NCI-H1105 (cell line): ENCODE results near the gene FOXO1.

ENCODE experiments used
- DNase-seq: peaks from one replicate; lab custom pipeline; 2025; lab: John Stamatoyannopoulos, UW

Gene FOXO1

DNA sequence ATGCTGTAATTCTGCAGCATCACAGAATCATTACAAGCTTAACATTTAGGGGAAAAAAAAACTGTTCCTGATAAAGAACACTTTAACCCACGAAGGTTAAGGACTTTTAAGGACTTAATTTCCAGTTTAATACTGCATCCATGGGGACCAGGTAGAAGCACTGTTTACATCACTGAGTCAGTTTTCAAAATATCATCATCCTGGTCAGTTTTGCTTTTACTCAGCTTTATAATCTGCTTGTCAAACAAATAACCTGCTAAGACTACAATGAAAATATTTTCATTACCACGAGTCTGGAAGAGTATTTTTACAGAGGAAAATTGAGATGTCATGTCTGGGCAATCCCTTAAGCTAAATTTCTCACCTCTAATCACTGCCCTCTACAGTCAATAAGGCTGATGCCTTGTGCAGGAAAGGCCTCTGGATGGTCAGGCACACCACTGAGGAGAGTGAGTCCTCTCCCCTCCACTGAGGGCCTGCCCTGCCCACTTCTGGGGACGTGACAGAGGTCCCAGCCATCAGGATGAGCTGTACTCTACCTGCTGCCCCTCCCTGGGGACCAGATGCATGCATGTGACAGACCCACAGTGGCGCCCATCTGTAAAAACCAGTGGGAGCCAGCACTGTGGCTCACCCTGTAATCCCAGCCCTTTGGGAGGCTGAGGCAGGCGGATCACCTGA is 31.0 kb downstream of the FOXO1 start:
- DNase-seq, result no peak

DNA sequence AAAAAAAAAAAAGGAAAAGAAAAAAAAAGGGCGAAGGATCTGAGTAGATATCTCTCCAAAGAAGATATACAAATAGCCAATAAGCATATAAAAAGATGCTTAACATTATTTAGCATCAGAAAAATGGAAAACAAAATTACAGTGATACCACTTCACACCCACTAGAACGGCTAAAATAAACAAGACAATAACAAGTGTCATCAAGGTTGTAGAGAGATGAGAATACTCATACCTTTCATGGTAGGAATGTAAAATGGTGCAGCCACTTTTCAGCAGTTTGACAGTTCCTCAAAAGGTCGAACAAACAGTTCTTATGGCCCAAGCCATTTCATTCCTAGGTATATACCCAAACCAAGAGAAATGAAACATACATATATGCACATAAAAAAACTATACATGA is 33.5 kb downstream of the FOXO1 start:
- no peak for DNase-seq

DNA sequence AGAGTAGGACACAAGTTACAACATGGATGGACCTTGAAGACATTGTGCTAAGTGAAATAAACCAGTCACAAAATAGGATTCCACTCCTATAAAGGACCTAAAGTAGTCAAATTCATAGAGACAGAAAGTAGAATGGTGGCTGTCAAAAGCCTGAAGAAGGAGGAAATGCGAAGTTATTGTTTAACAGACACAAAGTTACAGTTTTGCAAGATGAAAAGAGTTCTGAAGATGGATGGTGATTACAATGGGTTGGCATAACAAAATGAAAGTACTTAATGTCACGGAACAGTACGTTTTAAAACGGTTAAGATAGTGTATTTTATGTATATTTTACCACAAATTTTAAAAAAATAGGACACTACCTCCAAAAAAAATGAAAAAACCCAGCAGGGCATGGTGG is 34.8 kb downstream of the FOXO1 start:
- DNase-seq, result no peak

DNA sequence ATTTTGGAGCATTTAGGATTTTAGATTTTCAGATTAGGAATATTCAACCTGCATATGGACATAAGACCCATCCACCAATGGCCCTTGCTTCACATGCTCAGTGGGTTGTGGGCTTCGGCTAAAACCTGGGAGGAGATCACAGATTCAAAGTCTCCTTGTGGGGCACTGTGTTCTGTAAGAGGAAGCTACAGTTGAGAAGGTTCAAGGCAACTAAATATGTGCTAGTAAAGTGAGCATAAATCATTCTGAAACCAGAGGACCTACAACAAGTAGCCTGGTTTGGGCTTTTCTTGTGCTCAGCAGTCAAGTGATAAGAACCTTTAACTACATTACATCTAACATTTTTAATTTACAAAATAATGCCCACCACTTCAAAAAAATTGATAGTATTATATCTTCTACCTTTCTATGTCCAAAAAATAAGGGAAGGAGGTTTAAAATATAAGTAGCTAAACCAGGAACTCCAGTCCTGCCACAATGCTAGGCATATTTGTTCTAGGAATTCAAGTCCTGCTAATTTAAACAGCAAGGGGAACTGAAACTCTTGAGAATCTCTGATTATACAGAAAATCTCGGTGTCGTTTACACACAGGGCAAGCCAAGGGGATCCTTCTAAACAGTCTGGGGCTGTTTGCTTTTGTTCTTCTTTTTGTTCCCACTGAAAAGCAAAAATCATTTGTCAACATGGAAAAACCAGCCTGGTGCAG is 36.6 kb downstream of the FOXO1 start:
- DNase-seq, result no peak

DNA sequence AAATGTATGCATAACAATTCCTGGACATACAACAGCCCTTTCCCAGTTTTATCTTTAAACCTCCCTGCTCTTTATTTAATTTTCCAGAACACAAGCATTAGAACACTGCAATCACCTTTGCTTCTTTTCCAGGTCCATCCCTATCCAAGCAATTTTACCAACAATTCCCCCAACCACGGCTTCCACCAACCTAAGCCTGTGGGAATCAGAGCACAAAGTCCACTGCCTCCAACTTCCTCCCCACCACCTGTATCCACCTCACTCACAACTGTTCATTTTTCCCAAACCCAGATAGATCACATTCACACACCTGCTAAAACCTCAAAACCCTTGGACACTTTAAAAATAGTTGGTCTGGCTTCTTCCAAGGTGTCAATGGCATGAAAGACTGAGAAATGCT is 39.5 kb downstream of the FOXO1 start:
- no peak for DNase-seq

DNA sequence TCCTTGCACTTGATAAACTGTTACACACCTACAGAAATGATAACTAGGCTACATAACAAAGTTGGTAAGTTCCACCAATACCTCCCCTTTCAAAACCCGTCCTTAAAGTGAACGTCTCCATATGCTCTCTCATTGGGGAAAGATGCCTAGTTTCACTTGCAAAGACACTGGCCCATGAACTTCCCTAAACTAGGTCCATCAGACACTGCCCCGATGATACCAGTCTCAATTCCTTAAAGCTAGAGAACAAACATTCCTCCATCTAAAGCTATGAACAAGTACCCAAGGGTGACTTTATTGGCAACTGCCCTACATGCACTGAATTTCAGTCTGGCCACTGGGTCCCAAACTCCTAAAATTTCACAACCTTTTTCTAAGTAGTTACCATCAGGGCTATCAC is 39.9 kb downstream of the FOXO1 start:
- DNase-seq, result no peak

DNA sequence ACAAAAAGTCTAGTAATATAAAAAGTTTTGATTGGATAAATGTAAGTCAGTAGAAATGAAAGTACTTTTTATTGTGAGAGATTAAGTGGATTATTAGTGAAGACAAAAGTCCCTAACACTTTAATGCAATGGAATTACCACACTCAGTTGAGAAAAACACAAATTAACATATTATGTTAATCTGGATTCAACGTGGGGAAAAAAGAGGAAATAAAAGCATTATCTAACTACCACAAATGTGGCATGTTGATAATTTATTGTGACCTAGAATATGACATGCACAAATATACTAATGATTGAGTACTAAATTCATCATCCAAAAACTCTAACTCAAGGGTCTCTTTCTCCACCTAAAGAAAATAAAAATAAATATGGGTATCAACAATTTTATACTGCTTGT is 41.5 kb downstream of the FOXO1 start:
- DNase-seq, result no peak

DNA sequence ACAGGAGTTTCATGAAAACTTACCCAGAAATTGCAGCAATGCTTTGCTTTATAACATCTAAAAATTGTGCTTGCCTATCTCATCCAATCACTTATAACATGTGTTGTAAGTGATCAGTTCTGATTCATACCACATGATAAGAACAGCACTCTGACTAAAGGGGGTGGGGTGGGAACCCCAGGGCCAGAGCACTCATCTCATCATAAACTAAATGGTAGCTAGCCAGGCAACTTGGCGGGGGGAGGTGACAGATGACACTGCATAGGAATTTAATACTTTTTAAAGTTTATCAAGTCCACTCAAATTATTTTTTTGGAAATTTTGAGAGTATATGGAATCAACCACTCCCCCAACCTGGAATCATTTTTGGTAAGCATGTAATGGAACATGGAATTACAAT is 42.1 kb downstream of the FOXO1 start:
- no peak for DNase-seq

DNA sequence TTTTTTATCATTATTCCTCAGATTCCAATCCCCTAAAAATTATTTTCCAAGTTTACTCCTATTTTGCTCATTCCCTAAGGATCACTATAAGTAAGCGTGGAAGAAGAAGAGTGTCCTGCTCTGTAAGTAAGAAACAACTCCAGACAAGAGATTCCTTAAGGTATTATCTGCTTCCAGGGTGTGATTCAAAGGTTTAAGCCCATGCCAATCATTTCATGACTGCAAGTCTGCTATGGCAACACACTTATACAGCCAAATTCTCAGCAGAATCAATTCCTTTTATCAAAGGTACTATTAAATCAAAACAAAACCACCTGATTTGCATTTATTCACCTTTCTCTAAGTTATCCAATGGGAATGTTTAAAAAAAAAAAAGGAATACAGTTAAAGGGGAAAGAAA is 43.7 kb downstream of the FOXO1 start:
- DNase-seq, result no peak

DNA sequence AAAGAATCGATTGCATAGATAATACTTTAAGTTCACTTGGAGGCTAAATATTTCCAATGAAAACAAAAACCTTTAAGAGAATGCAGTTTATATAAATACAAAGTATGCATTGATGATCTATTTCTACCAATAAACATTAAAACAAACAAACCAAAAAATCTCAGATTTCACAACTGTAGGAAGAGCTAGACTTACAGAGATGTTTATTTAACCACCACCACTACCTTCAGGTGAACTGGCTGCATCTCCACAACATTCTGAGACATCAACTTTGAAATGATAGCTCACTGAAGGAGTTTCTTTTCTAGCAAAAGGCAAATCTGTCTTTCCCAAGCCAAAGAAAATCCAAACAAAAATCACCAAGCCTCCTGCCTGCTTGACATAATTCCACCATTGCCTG is 44.2 kb downstream of the FOXO1 start:
- no peak for DNase-seq

DNA sequence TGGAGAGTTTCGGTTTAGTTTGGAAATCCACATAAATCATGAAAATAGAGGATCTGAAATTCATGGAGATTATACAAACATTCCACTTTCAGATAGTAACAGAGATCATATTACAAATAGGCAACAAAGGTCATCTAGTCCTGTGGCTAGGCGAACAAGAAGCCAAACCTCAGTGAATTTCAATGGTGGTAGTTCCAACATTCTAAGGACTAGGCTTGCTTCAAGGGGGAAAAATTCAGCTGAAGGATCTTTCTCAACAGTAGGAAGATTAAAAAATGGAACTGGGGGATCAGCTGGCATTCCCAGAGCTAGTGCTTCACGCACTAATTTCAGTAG is 47.0 kb downstream of the FOXO1 start:
- no peak for DNase-seq

DNA sequence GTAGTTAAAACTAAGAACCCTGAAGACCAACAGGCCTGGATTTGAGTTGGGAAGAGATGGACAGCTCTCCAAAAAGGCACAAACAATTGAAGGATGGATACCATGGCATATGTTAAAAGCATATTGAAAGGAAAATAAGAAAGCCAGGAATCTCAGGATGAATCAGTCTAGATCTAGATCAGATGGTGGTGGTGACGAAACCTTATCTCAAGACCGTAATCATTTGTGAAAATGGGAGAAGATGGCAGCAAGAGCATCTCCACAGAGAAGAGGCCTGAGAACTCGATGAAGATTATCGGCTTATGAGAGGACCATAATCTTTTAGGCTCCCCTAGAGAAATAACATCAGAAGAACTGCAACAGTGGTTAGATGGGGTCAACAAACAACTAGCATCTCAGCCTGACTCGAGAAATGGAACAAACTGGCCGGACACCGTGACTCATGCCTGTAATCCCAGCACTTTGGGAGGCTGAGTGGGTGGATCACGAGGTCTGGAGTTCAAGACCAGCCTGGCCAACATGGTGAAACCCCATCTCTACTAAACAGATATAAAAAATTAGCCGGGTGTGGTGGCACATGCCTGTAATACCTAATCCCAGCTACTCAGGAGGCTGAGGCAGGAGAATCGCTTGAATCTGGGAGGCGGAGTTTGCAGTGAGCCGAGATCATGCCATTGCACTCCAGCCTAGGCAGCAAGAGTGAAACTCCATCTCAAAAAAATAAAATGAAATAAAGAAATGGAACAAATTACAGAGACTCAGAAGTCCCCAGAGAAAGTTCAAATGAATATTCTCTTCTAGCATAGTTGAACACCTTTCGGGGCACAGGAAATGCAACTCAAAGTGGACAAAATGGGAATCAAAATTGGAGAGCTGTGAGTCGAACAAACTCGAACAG is 47.6 kb downstream of the FOXO1 start:
- no peak for DNase-seq

DNA sequence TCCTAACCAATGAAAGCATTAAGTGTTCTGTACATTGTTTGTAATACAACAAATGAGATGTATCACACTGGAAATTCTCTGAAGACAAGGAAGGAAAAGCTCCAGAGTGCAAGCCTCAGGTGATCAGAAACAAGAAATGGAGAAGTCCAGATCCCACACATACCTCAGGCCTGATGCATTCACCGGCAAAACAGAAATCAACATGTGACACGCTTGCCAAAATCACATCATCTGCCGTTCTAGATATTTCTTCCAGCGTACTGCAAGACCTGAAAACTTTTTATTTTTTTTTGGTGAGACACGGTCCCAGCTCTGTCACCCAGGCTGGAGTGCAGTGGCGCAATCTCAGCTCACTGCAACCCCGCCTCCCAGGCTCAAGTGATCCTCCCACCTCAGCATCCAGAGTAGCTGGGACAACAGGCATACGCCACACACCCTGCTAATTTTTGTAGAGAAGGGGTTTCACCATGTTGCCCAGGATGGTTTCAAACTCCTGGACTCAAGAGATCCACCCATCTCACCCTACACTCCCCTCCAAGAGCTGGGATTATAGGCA is 48.6 kb downstream of the FOXO1 start:
- no peak for DNase-seq

DNA sequence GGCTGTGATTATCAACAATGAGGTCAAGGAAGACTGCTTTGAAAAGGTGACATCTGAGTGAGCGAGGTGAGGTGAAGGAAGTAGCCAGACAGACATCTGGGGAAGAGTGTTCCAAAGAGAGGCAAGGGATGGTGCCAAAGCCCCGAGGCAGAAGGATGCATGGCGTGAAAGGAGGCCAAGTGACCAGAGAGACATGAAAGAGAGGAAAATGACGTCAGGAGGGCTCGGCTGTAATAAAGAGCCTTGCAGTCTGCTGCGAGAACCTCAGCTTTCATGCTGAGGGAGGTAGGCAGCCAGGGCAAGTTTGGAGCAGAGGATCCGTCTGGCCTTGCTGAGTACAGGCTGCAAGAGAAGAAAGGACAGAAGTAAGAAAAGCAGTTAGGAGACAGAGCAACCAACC is 50.8 kb downstream of the FOXO1 start:
- no peak for DNase-seq

DNA sequence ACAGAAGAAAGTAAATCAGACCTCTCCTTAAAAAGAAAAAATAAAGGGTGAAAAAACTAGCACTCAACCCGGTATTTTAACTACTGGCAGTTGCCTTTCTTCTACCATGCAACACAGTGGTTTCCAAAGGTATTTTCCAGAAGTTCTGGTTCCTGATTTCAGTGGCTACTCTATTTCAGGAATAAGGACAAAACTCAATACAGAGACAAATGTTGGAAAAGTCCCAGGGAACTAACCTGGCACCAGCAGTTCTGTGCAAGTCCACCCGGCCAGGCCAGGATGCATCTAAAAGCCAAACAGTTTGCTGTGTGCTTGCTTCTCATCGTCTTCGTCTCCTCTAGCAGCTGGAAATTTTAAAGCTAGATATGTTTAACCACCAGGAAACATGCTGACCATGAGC is 52.5 kb downstream of the FOXO1 start:
- no peak for DNase-seq

DNA sequence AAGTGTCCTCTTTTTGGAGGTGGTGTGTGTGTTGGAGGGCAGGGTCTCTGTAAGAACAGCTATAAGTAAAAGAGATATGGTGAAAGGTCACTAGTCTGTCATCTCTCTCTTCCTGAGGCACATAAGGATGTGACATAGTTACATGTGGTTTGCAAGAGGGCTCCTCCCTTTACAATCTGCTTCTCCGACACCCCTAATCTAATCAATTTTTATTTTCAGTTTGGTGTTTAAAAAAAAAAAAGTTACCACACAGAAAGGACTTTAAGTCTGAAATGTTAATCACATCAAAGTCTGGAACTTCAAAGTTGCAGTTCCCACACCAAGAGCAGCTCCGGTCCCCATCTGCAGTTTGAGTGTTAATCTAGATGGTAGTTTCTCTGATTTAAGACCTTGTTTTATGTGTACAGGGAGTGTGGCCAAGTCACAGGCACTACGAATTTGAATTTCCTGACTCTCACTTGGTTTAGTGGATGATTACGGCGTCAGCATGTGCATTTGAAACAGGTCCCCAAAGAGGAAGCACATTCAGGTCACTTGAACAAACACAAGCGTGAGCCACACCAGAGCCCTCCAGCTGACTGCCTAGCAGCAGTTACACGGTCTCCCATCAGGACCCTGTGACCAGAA is 53.1 kb downstream of the FOXO1 start:
- no peak for DNase-seq

DNA sequence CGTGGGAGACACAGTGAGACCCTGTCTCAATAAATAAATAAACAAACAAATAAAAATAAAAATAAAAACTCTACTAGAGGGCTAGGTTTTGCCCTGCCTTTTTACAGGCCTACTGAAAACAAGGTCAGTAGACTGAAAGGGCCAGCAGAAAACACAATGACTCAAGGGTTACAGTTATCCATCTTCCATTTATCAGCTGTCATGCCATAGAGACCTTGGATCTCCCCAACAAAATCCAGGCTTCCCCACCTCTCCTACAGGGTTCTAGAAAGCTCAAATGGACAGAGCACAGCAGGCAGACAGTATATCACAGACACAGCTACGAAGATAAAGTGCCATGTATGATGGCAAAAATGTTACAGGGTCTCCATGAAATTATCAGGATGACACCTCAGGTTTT is 54.4 kb downstream of the FOXO1 start:
- DNase-seq, result no peak

DNA sequence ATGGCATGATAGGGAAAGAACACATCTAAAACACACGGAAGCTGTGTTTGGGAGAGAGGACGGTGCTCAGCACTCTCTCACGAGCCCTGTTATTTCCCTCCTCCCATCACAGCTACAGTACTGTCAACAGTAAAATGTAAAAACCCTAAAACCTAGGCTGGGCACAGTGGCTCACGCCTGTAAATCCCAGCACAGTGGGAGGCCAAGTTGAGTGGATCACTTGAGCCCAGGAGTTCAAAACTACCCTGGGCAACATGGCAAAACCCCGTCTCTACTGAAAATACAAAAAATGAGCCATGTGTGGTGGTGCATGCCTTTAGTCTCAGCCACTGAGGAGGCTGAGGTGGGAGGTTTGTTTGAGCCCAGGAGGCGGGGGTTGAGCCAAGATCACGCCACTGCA is 54.8 kb downstream of the FOXO1 start:
- DNase-seq, result no peak

DNA sequence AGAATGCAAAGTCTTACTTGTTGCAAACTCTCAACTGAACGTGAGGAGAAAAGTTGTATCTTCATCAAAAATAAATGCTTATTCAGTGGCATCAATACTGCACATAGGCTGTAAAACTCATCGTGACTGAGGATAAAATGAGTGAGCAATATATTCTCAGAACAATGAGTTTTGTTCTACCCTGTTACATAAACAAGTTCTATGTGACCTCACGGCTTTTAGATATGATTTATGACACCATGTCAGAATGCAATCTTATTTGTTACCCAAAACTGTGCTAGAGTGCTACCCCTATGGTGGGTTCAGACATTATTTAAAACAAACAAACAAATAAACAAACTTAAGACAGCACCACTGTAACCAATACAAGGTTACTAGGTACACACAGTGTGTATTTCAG is 55.4 kb downstream of the FOXO1 start:
- no peak for DNase-seq

DNA sequence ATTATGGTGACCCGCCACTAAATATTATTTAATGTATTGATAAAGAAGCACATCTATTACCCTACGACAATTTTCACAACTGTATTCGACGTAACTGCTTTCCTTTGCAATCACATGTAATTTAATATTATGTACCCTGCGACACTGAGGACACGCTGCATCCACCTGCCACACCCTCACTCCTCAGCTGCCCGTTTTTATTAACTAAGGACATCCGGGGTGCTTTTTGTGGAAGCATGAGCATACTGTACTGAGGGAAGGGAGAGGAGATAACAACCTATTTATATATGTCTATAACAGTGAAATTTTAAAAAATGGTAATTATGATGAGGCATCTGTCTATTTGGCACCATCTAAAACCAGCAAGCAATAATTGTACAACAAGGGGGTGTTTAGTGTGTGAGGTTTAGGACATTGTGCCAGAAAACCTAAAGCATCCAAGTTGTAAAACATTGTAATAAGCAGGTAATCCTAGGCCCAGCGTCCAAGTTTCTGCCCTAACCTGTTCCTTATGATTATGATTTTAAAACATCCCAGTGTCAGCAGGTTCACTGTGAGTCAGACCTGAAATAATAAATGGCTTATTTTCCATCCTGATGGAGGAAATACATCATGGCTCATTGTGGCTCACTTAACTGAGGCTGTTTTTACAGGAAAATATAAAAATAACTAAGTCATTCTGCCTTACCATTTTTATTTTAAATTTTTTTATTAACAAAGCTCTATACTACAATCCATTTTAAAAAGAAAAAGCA is 56.3 kb downstream of the FOXO1 start:
- no peak for DNase-seq

DNA sequence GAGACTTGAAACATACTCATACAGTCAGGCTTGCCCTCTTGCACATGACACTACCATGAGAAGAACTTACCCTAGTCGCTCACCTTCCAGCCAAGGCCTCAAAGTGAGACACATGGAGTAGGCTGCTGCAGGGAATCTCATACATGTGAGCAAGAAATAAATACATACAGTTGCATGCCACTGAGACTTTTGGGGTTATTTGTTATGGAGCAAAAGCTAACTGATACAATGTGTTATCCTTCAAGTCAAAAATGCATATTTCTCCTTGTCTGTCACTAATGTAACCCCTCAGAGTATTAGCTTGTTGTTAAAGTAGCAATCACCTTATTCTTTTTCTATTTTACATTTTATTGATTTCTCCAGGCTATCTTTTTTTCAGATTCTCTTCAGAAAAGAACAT is 58.1 kb downstream of the FOXO1 start:
- DNase-seq, result no peak

DNA sequence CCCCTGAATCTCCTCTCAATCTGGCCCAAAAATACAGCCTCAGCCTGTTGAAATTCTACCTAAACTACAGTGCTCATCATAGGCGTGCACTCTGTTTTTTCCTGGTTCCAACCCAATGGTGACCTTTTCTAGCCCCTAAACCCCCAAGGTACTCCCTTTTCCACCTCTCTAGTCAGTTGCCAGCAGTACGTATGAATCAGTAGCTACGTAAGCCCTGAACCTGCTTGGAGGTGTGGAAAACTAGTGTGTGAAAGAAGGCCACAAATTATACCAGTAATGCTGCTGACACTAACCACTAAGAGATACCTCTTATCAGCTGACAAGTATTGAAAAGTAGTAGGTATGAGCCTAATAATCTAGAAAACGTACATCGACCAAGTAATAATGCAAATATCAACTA is 60.9 kb downstream of the FOXO1 start:
- no peak for DNase-seq
